HG02938 (cell line): ENCODE data around the gene TRIM16.
"Not testable (repeated sequence)": the region's sequence is repeated elsewhere in the genome, so short reads cannot be mapped to it uniquely, and the experiment has no call there.

Experiments
- ATAC-seq: cut with Tn5 transposase; IDR thresholded peaks from one replicate; pipeline ENCODE4 v1.9.1; 2021; ENCODE audit warnings: mild to moderate bottlenecking, moderate library complexity; ENCODE audit not compliant: unreplicated experiment

Gene TRIM16

GRCh38 chr17:15659236-15659635 is 24.9 kb downstream of the TRIM16 start:
- no peak for ATAC-seq

DNA sequence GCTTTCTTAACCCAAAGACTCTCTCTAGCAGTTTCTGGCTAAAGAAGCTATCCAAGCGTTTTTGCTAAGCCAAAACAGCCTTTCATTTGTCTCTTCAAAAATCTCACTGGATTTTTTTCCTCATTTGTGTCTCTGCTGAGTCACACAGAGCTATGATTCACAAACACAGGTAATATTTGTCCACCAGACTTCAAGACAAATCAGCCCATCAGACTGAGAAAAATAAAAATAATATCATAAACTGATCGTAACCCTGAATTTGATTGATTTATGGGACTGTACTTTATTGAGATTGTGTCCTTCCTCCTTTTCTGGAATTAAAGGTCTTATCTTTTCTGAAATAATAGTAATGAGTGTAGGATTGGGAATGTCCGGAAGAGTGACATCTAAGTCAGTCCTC is 25.8 kb downstream of the TRIM16 start:
- no peak for ATAC-seq

DNA sequence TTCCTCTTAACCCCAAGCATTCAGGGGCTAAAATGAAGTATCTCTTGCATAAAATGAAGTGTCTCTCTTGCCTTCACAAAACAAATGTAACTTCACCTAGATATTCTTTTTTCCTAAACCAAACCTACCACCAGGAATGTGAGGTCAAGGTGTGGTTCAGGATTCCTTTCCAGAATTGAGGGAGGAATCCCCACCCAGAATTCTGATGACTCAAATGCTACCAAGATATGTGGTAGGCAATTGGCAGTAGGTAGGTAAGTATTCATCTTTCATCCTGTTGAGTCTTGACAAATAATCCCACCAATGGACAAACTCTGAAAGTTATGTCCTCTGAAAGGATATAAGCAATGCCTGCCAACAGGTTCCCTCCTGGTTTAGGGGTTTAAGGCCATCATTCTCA is 26.2 kb downstream of the TRIM16 start:
- no peak for ATAC-seq

- no peak for ATAC-seq
Observed at GRCh38 chr17:15654886-15655561, 29.1 kb downstream of the TRIM16 start.

- ATAC-seq: not testable (repeated sequence)
Observed at GRCh38 chr17:15654401-15654800, 29.7 kb downstream of the TRIM16 start.

GRCh38 chr17:15652960-15653359 is 31.2 kb downstream of the TRIM16 start:
- ATAC-seq: no peak

GRCh38 chr17:15651583-15652110 is 32.5 kb downstream of the TRIM16 start:
- ATAC-seq: peak; percentile 87

DNA sequence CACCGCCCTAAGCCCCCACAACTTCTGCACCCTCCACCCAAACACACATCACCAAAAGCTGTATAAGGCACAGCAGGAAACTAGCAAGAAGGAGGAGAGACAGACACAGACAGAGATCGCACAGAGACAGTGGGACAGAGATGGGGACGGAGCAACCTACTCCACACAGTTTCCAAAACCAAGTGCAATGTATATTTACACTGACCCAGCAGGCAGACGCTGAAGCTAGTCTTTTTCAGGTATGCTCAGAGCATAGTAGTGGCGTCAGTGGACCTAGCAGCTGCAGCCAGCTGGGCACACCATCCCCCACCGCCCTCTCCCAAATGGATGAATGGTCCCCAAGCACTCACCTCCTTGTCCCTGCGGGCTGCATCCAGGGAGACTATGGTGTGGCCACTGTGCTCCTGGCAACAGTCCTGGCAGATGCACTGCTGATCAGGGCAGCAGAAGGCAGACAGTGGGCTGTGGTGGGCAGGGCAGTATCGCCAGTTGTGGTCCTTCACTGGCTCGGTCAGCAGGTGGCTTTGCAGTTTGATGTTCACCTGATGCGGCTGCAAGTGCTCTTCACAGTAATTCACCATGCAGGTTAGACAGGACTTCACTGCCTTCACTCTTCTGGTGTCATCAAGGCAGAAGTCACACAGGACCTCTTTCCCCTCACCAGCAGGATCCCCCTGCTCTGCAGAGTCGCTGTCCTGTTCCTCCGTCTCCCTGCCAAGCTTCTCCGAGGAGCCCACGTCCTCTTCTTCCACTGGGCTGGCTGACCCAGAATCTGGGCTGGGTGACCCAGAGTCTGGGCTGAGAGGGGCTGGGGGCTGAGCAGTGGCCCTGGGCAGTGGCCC is 33.1 kb downstream of the TRIM16 start:
- no peak for ATAC-seq

DNA sequence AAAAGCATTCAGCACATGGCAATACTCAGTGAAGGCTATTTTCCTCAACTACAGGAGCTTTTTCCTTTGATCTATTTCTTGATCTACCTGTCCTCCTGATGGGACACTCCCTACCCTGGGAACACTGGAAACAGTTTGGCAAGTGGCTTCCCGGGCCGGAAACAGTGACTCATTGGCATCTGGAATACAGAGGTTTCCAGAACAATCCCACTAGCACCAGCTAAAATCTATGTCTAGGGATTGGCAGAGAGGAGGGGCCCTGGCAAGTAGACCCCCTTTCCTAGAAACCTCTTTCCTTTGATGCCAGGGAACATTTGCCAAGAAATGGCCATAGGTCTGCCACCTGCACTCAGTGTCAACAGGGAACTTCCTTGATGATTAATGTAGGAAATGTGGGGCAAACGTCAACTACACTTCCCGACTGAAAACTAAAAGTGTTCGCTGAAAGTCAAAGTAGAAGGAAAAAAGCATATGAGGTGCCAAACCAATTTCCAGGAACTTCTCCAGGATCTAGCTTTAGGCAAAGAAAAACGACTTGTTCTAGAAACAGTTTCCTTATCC is 34.2 kb downstream of the TRIM16 start:
- no peak for ATAC-seq

- ATAC-seq: no peak
Observed at GRCh38 chr17:15648386-15648785, 35.7 kb downstream of the TRIM16 start.

DNA sequence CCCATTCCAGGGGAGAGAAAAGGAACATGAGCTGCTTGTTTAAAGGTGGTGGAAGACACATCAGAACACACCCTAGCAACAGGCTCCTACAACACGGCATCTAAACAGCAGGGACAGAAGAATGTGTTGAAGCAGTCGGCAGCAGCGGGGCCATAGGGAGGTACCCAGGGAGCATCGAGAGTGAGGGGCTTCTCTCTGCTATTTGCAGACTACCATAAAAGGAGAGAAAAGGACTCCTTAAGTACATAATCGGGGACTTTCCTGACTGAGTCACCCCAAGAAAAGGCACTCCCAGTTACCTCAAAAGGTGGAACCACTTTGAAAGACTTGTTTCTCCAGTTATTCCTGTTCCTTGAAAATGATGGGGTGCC is 38.2 kb downstream of the TRIM16 start:
- ATAC-seq: not testable (repeated sequence)

DNA sequence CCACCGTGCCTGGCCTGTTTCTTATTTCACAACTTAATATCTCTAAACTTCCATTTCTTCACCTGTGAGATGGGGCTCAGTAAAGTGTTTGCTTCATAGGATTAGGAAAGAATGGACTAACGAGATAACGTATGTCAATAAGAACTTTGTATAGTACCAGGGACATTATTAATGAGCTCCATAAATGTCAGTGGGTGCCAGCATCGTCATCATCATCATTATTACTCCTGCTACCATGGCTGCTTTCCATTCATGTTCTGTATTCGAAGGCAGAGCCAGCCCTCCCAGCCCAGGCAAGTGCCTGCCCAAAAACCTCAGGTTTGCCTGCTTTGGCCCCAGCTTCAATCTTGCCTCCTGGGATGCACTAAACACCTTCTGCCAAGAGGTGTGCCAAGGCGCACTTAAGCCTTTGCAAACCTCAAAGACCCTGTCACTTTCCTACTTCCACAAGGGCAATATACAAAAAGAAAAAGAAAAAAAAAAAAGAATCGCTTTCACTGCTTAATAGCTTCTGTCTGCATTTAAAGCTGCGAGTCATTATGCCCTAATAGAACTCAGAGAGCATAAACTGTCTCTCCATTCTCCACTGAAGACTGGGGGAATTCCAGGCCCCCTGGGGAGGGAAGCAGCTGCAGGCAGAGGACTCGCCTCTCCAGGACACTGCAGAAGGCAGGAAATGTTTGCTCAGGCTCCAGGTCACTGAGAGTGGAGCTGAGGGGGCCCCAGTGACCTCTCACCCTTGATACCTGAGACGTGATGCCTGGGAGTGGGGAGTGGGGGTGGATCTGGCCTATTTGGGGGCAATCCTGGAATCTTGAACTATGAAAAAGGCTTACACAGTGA is 38.8 kb downstream of the TRIM16 start:
- not testable (repeated sequence) for ATAC-seq

GRCh38 chr17:15642505-15643251 is 41.4 kb downstream of the TRIM16 start:
- ATAC-seq: not testable (repeated sequence)

- not testable (repeated sequence) for ATAC-seq
Observed at GRCh38 chr17:15642014-15642413, 42.1 kb downstream of the TRIM16 start.

DNA sequence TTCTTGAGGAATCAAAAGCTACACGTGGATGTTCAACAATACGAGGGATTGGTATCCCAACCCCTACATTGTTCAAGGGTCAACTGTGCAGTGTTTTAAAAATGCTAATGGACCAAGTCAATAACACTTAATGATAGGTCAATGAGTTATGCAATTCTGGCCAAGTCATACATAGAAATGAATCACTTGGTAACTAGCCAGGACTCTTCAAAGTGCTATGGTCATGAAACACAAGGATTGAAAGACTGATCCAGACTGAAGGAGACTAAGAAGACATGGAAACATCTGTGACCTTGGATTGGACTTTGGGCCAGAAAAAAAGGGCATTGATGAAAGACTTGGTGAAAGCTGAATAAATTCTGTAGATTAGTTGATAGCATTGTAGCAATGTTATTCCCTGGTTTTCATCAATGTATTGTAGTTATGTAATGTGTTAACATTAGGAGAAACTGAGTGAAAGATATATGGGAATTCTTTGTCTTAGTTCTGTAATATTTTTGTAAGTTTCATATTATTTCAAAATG is 53.1 kb downstream of the TRIM16 start:
- ATAC-seq: not testable (repeated sequence)

GRCh38 chr17:15629991-15630390 is 54.1 kb downstream of the TRIM16 start:
- not testable (repeated sequence) for ATAC-seq

DNA sequence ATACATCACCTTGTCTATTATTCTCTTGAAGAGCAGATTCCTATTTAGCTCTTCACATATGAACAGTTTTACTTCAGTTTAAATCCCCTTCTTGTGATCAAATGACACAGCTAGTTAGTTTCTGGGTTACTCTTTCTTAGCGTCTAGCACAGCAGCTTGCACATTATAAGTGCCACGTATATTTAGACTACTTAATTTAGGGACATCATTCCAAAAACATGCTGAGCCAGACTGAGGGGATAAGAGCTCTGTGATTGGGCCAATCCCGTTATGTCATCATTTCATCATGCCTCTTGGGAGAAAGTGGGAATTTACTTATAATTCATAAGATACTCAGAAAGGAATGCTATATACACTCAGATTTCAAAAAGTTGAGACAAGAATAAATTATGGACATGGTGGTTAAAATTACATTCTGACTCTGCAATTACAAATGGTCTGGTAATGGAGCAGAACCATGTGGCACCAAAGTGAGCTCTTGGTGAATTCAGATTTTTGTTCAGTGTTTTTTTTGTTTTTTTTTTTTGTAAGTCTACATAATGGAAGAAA is 60.4 kb downstream of the TRIM16 start:
- ATAC-seq: not testable (repeated sequence)

DNA sequence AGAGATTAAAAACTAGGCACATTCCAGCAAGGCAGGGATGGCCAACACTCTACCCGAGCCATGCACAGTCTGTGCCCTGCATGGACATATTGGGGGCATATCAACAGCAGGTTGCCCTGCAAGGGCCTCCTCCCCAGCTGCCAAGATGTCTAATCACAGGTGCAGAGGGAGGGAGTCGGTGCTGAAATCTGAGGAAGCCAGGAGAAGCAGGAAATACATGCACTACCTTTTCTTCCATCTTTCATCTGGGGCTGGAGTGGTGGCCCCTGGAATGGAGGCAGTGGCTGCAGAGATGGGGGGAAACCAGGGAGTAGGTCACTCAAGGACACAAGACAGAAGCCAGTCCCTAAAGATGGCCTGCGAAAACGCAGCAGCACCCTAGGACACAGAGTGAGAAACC is 60.9 kb downstream of the TRIM16 start:
- not testable (repeated sequence) for ATAC-seq

DNA sequence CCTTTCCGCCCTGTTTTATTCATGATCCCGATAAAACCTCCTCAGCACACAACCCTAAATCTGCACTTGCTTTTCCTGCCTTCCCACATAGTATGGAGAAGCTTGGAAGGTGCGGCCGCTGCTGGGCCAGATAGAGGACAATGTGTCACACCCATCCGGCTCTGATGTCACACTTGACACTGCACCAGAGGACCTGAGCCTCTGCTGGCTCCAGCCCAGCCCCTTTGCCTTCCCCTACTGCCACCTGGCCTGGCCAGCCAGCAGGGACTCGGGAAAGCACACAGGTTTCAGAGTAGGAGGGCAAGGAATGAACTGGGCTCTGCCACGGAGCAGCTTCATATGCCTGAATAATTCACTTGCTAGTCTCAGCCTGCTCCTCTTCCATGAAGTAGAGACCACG is 62.0 kb downstream of the TRIM16 start:
- ATAC-seq: not testable (repeated sequence)
